ENCODE measurements around the gene TRANK1. TPM values are rescaled to one million over a fixed set of nuclear protein-coding genes. Genes with fewer than 3 reads are reported as not detected.

TRANK1 gene
- polyA plus RNA-seq, 1 donor from 2014 or later: 11.6 TPM

- H3K36me3 ChIP-seq (ENCODE audit: insufficient read depth, low read length): no peaks in the 10 kb centered on the region
- H4K20me1 ChIP-seq (ENCODE audit: insufficient read depth): no peaks in the 10 kb centered on the region
- no peaks in the 10 kb centered on the region for H3K9me2 ChIP-seq (ENCODE audit: insufficient read depth, low read length)
- no peaks in the 10 kb centered on the region for H3K27me3 ChIP-seq (ENCODE audit: insufficient read depth, low read depth, low read length)
- no peaks in the 10 kb centered on the region for H3F3A ChIP-seq (ENCODE audit: insufficient read depth, low read length, poor library complexity, severe bottlenecking)
- H3K4me3 ChIP-seq (ENCODE audit: low read length): peak overlapping the region; percentile 68
- no peaks in the 10 kb centered on the region for H3K9me3 ChIP-seq (ENCODE audit: low read length)
- no peak for TF ChIP-seq SMC3 (conservative IDR thresholded peaks at IDR 0.05; ENCODE audit: poor library complexity)
- TF ChIP-seq MXI1 (conservative IDR thresholded peaks at IDR 0.05; ENCODE audit: poor library complexity, severe bottlenecking): no peak
- no peak for TF ChIP-seq TAF1 (IDR thresholded peaks at IDR 0.05; ENCODE audit: low read depth)
- TF ChIP-seq RAD21 (conservative IDR thresholded peaks at IDR 0.05): no peak
- TF ChIP-seq EP300 (conservative IDR thresholded peaks at IDR 0.05; ENCODE audit: poor library complexity, severe bottlenecking): no peak
- TF ChIP-seq POLR2AphosphoS5 (IDR thresholded peaks at IDR 0.05): no peak
- TF ChIP-seq REST (IDR thresholded peaks at IDR 0.05; ENCODE audit: borderline replicate concordance): no peak
- TF ChIP-seq EZH2 (IDR thresholded peaks at IDR 0.05; ENCODE audit: borderline replicate concordance, insufficient read depth, low read length, poor library complexity, severe bottlenecking): no peak
- no peak for TF ChIP-seq CTCF (IDR thresholded peaks at IDR 0.05; ENCODE audit: poor library complexity, severe bottlenecking)
- H3K9ac ChIP-seq (ENCODE audit: low read length): no peak overlapping the region
- H3K79me2 ChIP-seq (replicated peaks; ENCODE audit: insufficient read depth, low read length): no peaks in the 10 kb centered on the region
- no peak overlapping the region for H2AFZ ChIP-seq (ENCODE audit: low read depth, low read length)
- no peak overlapping the region for H3K27ac ChIP-seq (ENCODE audit: low read length)
- no peak overlapping the region for H3K4me2 ChIP-seq (ENCODE audit: low read length)
Observed at GRCh38 chr3:36871379-36872126, 73.3 kb downstream of the TRANK1 start.

GRCh38 chr3:36868614-36869436, 76.0 kb downstream of the TRANK1 start:
- no peaks in the 10 kb centered on the region for H3K36me3 ChIP-seq (ENCODE audit: insufficient read depth, low read length)

More at GRCh38 chr3:36868614-36869436, 76.0 kb downstream of the TRANK1 start:
- Histone ChIP-seq H4K20me1 (ENCODE audit: insufficient read depth) (no peaks in the 10 kb centered on the region), H3K9ac (ENCODE audit: low read length) (peak overlapping the region; percentile 55), H2AFZ (ENCODE audit: low read depth, low read length) (peak overlapping the region; percentile 66), H3K79me2 (replicated peaks; ENCODE audit: insufficient read depth, low read length) (no peaks in the 10 kb centered on the region), H3K4me3 (ENCODE audit: low read length) (peak overlapping the region; percentile 47), H3K27ac (ENCODE audit: low read length) (no peak overlapping the region), H3K4me2 (ENCODE audit: low read length) (peak overlapping the region; percentile 65), H3K27me3 (ENCODE audit: insufficient read depth, low read depth, low read length) (no peaks in the 10 kb centered on the region), H3K9me3 (ENCODE audit: low read length) (no peaks in the 10 kb centered on the region), H3K9me2 (ENCODE audit: insufficient read depth, low read length) (no peaks in the 10 kb centered on the region), H3F3A (ENCODE audit: insufficient read depth, low read length, poor library complexity, severe bottlenecking) (no peaks in the 10 kb centered on the region)
- TF ChIP-seq CTCF (IDR thresholded peaks at IDR 0.05; ENCODE audit: poor library complexity, severe bottlenecking) (peak; percentile 91), REST (IDR thresholded peaks at IDR 0.05; ENCODE audit: borderline replicate concordance) (peak; percentile 18), TAF1 (IDR thresholded peaks at IDR 0.05; ENCODE audit: low read depth) (no peak), RAD21 (conservative IDR thresholded peaks at IDR 0.05) (peak; percentile 88), SMC3 (conservative IDR thresholded peaks at IDR 0.05; ENCODE audit: poor library complexity) (peak; percentile 95), EZH2 (IDR thresholded peaks at IDR 0.05; ENCODE audit: borderline replicate concordance, insufficient read depth, low read length, poor library complexity, severe bottlenecking) (no peak)
